ENCODE results near the gene FXYD5.

FXYD5 gene

DNA sequence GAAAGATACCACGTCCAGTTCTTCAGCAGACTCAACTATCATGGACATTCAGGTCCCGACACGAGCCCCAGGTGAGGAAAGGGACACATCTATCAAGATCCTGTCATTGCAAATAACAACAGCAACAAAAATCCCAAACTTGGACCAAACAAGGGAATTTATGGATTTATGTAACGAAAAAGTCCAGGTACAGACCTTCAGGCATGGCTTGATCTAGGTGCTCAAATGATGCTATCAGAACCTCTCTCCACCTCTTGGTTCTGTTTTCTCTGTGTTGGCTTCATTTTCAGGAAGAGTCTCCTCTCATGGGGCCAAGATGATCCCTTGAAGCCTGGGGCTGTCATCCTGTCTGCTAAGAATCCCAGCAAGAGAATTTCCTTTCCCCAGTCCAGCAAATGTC is 2.9 kb downstream of the FXYD5 start:
- H3K9me3 ChIP-seq (replicated peaks; ENCODE audit: insufficient read depth, low read length), result no peaks in the 10 kb centered on the region
- H3K79me2 ChIP-seq (ENCODE audit: low read length), result peaks cover 51% of the 10 kb centered on the region
- TF ChIP-seq, protein P1, sequence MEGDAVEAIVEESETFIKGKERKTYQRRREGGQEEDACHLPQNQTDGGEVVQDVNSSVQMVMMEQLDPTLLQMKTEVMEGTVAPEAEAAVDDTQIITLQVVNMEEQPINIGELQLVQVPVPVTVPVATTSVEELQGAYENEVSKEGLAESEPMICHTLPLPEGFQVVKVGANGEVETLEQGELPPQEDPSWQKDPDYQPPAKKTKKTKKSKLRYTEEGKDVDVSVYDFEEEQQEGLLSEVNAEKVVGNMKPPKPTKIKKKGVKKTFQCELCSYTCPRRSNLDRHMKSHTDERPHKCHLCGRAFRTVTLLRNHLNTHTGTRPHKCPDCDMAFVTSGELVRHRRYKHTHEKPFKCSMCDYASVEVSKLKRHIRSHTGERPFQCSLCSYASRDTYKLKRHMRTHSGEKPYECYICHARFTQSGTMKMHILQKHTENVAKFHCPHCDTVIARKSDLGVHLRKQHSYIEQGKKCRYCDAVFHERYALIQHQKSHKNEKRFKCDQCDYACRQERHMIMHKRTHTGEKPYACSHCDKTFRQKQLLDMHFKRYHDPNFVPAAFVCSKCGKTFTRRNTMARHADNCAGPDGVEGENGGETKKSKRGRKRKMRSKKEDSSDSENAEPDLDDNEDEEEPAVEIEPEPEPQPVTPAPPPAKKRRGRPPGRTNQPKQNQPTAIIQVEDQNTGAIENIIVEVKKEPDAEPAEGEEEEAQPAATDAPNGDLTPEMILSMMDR (IDR thresholded peaks at IDR 0.05; ENCODE audit: low read length), result no peak
- no peak for TF ChIP-seq EZH2phosphoT487 (IDR thresholded peaks at IDR 0.05; ENCODE audit: low read length)
- no peak for TF ChIP-seq EZH2 (optimal IDR thresholded peaks at IDR 0.05; ENCODE audit: low read depth, low read length)
- peaks cover 11% of the 10 kb centered on the region for H3K4me1 ChIP-seq (ENCODE audit: low read length)
- H3K27me3 ChIP-seq (replicated peaks; ENCODE audit: insufficient read depth, low read length), result no peaks in the 10 kb centered on the region
- H3K27ac ChIP-seq (ENCODE audit: low read length), result no peak overlapping the region
- no peaks in the 10 kb centered on the region for H3F3A ChIP-seq (ENCODE audit: insufficient read depth, low read length)
- no peaks in the 10 kb centered on the region for H4K20me1 ChIP-seq (ENCODE audit: insufficient read depth, low read length)
- no peak overlapping the region for H3K4me2 ChIP-seq (ENCODE audit: low read depth, low read length)
- no peak overlapping the region for H3K4me3 ChIP-seq (ENCODE audit: low read length)
- no peak overlapping the region for H3K9ac ChIP-seq (ENCODE audit: low read length)
- no peak overlapping the region for H2AFZ ChIP-seq (ENCODE audit: low read length)
- no peaks in the 10 kb centered on the region for H3K9me2 ChIP-seq (replicated peaks; ENCODE audit: insufficient read depth, low read length)
- H3K36me3 ChIP-seq (replicated peaks; ENCODE audit: insufficient read depth, low read length), result peaks cover 8% of the 10 kb centered on the region
- no peak for DNase-seq

GRCh38 chr19:35159606-35160005 is 5.1 kb downstream of the FXYD5 start:
- H3K4me2 ChIP-seq (ENCODE audit: low read depth, low read length), result no peak overlapping the region
- no peaks in the 10 kb centered on the region for H3K27me3 ChIP-seq (replicated peaks; ENCODE audit: insufficient read depth, low read length)
- H4K20me1 ChIP-seq (ENCODE audit: insufficient read depth, low read length), result no peaks in the 10 kb centered on the region
- H2AFZ ChIP-seq (ENCODE audit: low read length), result no peak overlapping the region
- H3K9me3 ChIP-seq (replicated peaks; ENCODE audit: insufficient read depth, low read length), result no peaks in the 10 kb centered on the region
- TF ChIP-seq EZH2 (optimal IDR thresholded peaks at IDR 0.05; ENCODE audit: low read depth, low read length) (no peak), EZH2phosphoT487 (IDR thresholded peaks at IDR 0.05; ENCODE audit: low read length) (no peak)
- TF ChIP-seq, protein P1 (IDR thresholded peaks at IDR 0.05; ENCODE audit: low read length), result no peak
- H3F3A ChIP-seq (ENCODE audit: insufficient read depth, low read length), result no peaks in the 10 kb centered on the region
- peaks cover 8% of the 10 kb centered on the region for H3K4me1 ChIP-seq (ENCODE audit: low read length)
- no peak overlapping the region for H3K9ac ChIP-seq (ENCODE audit: low read length)
- peaks cover 8% of the 10 kb centered on the region for H3K36me3 ChIP-seq (replicated peaks; ENCODE audit: insufficient read depth, low read length)
- H3K79me2 ChIP-seq (ENCODE audit: low read length), result peaks cover 44% of the 10 kb centered on the region
- DNase-seq, result no peak
- no peak overlapping the region for H3K4me3 ChIP-seq (ENCODE audit: low read length)
- H3K27ac ChIP-seq (ENCODE audit: low read length), result no peak overlapping the region
- no peaks in the 10 kb centered on the region for H3K9me2 ChIP-seq (replicated peaks; ENCODE audit: insufficient read depth, low read length)

GRCh38 chr19:35160629-35161433 is 6.3 kb downstream of the FXYD5 start:
- Histone ChIP-seq H3K9ac (ENCODE audit: low read length) (no peak overlapping the region), H3K9me2 (replicated peaks; ENCODE audit: insufficient read depth, low read length) (no peaks in the 10 kb centered on the region), H3F3A (ENCODE audit: insufficient read depth, low read length) (no peaks in the 10 kb centered on the region), H3K36me3 (replicated peaks; ENCODE audit: insufficient read depth, low read length) (peaks cover 8% of the 10 kb centered on the region), H3K27me3 (replicated peaks; ENCODE audit: insufficient read depth, low read length) (no peaks in the 10 kb centered on the region), H2AFZ (ENCODE audit: low read length) (no peak overlapping the region), H3K79me2 (ENCODE audit: low read length) (peaks cover 31% of the 10 kb centered on the region), H3K4me1 (ENCODE audit: low read length) (peaks cover 7% of the 10 kb centered on the region), H3K4me2 (ENCODE audit: low read depth, low read length) (no peak overlapping the region), H3K9me3 (replicated peaks; ENCODE audit: insufficient read depth, low read length) (no peaks in the 10 kb centered on the region), H3K27ac (ENCODE audit: low read length) (no peak overlapping the region), H4K20me1 (ENCODE audit: insufficient read depth, low read length) (no peaks in the 10 kb centered on the region), H3K4me3 (ENCODE audit: low read length) (no peak overlapping the region)
- TF ChIP-seq, protein P1 (IDR thresholded peaks at IDR 0.05; ENCODE audit: low read length), result no peak
- no peak for TF ChIP-seq EZH2phosphoT487 (IDR thresholded peaks at IDR 0.05; ENCODE audit: low read length)
- no peak for TF ChIP-seq EZH2 (optimal IDR thresholded peaks at IDR 0.05; ENCODE audit: low read depth, low read length)
- DNase-seq, result no peak

Measured in MM.1S (cell line).